ENCODE measurements around the gene ZFAND5.

- TF ChIP-seq CTCF (IDR thresholded peaks at IDR 0.05) (no peak), POLR2A (IDR thresholded peaks at IDR 0.05) (no peak)
Measured at GRCh38 chr9:72394066-72394465, 29.1 kb upstream of the ZFAND5 start.
